GM06990 (cell line): ENCODE results near the gene ETDC.
"Not testable (repeated sequence)": the region's sequence is repeated elsewhere in the genome, so short reads cannot be mapped to it uniquely, and the experiment has no call there.

Experiments
- DNase-seq: peaks from one replicate; pipeline ENCODE4 v3.0.0-alpha.2; 2011; ENCODE audit not compliant: insufficient read length; ENCODE audit errors: extremely low read depth
- H3K27me3 ChIP-seq: replicated peaks from 2 replicates; pipeline ENCODE4 v1.6.0; 2011; ENCODE audit warnings: low read length; ENCODE audit not compliant: control insufficient read depth, insufficient read depth
- H3K36me3 ChIP-seq: 2 replicates; pipeline ENCODE4 v1.5.1; 2011; ENCODE audit warnings: low read length; ENCODE audit not compliant: control insufficient read depth, insufficient read depth
- H3K4me3 ChIP-seq: replicated peaks from 2 replicates; pipeline ENCODE4 v1.5.1; 2011; ENCODE audit warnings: low read depth, mild to moderate bottlenecking, control low read depth, low read length
- CTCF ChIP-seq: IDR thresholded peaks from 2 replicates; pipeline ENCODE4 v1.5.1; 2011; ENCODE audit warnings: low read length, control low read depth, mild to moderate bottlenecking, inconsistent platforms; ENCODE audit not compliant: insufficient read depth, poor library complexity, severe bottlenecking

ETDC gene

GRCh38 chrX:135309430-135309923 lies at the start of gene ETDC:
Gene ETDC, plus strand, starts transcription at chrX:135309480. Its CDS starts 0 bp downstream, at chrX:135309480.
- no peak for TF ChIP-seq CTCF
- Histone ChIP-seq H3K36me3 (no peaks in the 10 kb centered on the region), H3K27me3 (no peaks in the 10 kb centered on the region), H3K4me3 (no peak within 1 kb of the TSS)
- DNase-seq: no peak

GRCh38 chrX:135260976-135261375 lies 48.3 kb upstream of the ETDC start:
- DNase-seq, H3K36me3 ChIP-seq, H3K27me3 ChIP-seq, H3K4me3 ChIP-seq: not testable (repeated sequence)

- H3K27me3 ChIP-seq, H3K4me3 ChIP-seq, DNase-seq, H3K36me3 ChIP-seq: not testable (repeated sequence)
Observed at GRCh38 chrX:135263376-135263775, 45.9 kb upstream of the ETDC start.

GRCh38 chrX:135264206-135264605 lies 45.1 kb upstream of the ETDC start:
- H3K36me3 ChIP-seq: no peaks in the 10 kb centered on the region
- no peak for DNase-seq
- no peak for TF ChIP-seq CTCF
- no peak overlapping the region for H3K4me3 ChIP-seq
- no peaks in the 10 kb centered on the region for H3K27me3 ChIP-seq

- no peak for TF ChIP-seq CTCF
- H3K36me3 ChIP-seq: no peaks in the 10 kb centered on the region
- no peak for DNase-seq
- H3K4me3 ChIP-seq: no peak overlapping the region
- H3K27me3 ChIP-seq: no peaks in the 10 kb centered on the region
Observed at GRCh38 chrX:135273162-135273561, 36.1 kb upstream of the ETDC start.

- Histone ChIP-seq H3K27me3 (no peaks in the 10 kb centered on the region), H3K36me3 (no peaks in the 10 kb centered on the region), H3K4me3 (no peak overlapping the region)
- DNase-seq: no peak
- TF ChIP-seq CTCF: no peak
Observed at GRCh38 chrX:135275973-135276372, 33.3 kb upstream of the ETDC start.

GRCh38 chrX:135287266-135287823 lies 21.9 kb upstream of the ETDC start:
- no peak overlapping the region for H3K4me3 ChIP-seq
- no peak for DNase-seq
- no peaks in the 10 kb centered on the region for H3K27me3 ChIP-seq
- H3K36me3 ChIP-seq: no peaks in the 10 kb centered on the region
- TF ChIP-seq CTCF: no peak
